Calu3 (cell line): Measurements from ENCODE around the gene CMPK1. TPM values are rescaled to one million over a fixed set of nuclear protein-coding genes. Genes with fewer than 3 reads are reported as not detected.

Source experiments
- BruUV-seq: library from RNA; stranded (reverse); fragments of 400-500 nt; replicated peaks from 2 replicates; lab custom pipeline; 2021; lab: Mats Ljungman, UMichigan
- CTCF ChIA-PET: fragments of 300-600 bp; sonication (Branson Sonifier 250); formaldehyde crosslinking; loops from one replicate; lab custom pipeline; 2022; ENCODE audit warnings: antibody characterized with exemption; lab: Charles Lee
- DNase-seq: peaks from one replicate; pipeline ENCODE4 v3.0.0; 2022
- H3K27ac Mint-ChIP-seq: one replicate; pipeline ENCODE4 v1.8.0; 2022; ENCODE audit warnings: mixed read lengths; ENCODE audit not compliant: unreplicated experiment
- H3K27me3 Mint-ChIP-seq: one replicate; pipeline ENCODE4 v1.8.0; 2022; ENCODE audit warnings: mixed read lengths; ENCODE audit not compliant: unreplicated experiment
- H3K36me3 Mint-ChIP-seq: one replicate; pipeline ENCODE4 v1.8.0; 2022; ENCODE audit warnings: mild to moderate bottlenecking, moderate library complexity, mixed read lengths; ENCODE audit not compliant: insufficient read depth, unreplicated experiment
- H3K4me1 Mint-ChIP-seq: one replicate; pipeline ENCODE4 v1.8.0; 2022; ENCODE audit warnings: mild to moderate bottlenecking, low read depth, mixed read lengths; ENCODE audit not compliant: unreplicated experiment
- H3K4me3 Mint-ChIP-seq: one replicate; pipeline ENCODE4 v1.8.0; 2022; ENCODE audit warnings: mild to moderate bottlenecking, low read depth, moderate library complexity, mixed read lengths; ENCODE audit not compliant: unreplicated experiment
- H3K9me3 Mint-ChIP-seq: one replicate; pipeline ENCODE4 v1.8.0; 2022; ENCODE audit warnings: low read depth, mixed read lengths; ENCODE audit not compliant: unreplicated experiment
- intact Hi-C: fragments of 100-400 bp; cut with micrococcal nuclease; formaldehyde crosslinking; loops from one replicate; pipeline ENCODE4 v1.10.0; 2022; ENCODE audit not compliant: unreplicated experiment
- total RNA-seq: library from RNA; stranded (reverse); gene quantifications from 2 replicates; pipeline ENCODE4 v1.2.3, GENCODE V29; 2022
- TF ChIP-seq, protein P1 (sequence below): fragments of 200-600 bp; IDR thresholded peaks from one replicate; pipeline ENCODE4 v1.8.0; 2022; ENCODE audit warnings: antibody characterized with exemption; ENCODE audit not compliant: unreplicated experiment

Gene CMPK1
- total RNA-seq, 1 experiment from 2014 or later: 162 TPM

DNA sequence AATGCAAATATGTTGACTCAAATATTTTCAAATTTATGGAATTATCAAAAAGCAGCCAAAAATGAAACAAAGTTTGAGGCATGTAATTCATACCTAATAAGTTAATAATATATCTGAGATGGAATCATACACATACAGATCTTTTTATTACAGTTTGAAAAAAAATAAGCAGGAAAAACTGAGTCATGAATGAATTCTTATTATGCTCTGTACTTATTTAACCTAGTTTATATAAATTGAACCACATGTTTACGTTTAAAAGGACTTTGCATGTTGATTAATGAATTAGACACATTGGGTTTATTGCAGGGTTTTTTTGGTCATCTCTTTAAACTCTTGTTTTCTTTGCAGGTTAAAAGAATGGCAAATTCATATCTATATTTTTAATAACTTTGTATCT is 40.9 kb downstream of the CMPK1 start:
- Mint-ChIP-seq H3K27me3 (no peaks in the 10 kb centered on the region), H3K9me3 (no peaks in the 10 kb centered on the region), H3K36me3 (peaks cover 66% of the 10 kb centered on the region), H3K4me3 (no peak overlapping the region), H3K27ac (no peak overlapping the region), H3K4me1 (no peaks in the 10 kb centered on the region)
- DNase-seq: no peak
- BruUV-seq: no TSS peak
- CTCF ChIA-PET: no interaction called here
- TF ChIP-seq, protein P1, sequence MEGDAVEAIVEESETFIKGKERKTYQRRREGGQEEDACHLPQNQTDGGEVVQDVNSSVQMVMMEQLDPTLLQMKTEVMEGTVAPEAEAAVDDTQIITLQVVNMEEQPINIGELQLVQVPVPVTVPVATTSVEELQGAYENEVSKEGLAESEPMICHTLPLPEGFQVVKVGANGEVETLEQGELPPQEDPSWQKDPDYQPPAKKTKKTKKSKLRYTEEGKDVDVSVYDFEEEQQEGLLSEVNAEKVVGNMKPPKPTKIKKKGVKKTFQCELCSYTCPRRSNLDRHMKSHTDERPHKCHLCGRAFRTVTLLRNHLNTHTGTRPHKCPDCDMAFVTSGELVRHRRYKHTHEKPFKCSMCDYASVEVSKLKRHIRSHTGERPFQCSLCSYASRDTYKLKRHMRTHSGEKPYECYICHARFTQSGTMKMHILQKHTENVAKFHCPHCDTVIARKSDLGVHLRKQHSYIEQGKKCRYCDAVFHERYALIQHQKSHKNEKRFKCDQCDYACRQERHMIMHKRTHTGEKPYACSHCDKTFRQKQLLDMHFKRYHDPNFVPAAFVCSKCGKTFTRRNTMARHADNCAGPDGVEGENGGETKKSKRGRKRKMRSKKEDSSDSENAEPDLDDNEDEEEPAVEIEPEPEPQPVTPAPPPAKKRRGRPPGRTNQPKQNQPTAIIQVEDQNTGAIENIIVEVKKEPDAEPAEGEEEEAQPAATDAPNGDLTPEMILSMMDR: no peak
- intact Hi-C loops: no loop called here

DNA sequence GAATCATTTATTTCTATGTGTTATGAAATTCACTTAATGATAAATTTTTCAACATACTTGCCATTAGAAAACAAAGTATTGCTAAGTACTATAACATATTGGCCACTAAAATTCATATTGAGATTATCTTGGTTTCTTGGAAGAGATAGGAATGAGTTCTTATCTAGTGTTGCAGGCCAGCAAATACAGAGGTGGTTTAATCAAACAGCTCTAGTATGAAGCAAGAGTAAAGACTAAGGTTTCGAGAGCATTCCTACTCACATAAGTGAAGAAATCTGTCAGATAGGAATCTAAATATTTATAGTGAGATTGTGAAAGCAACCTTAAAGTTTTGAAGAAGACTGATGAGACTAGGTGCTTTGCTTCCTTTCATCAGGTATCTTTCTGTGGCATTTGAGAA is 44.6 kb downstream of the CMPK1 start:
- DNase-seq: no peak
- TSS peak; percentile 39 for BruUV-seq
- H3K4me1 Mint-ChIP-seq: no peaks in the 10 kb centered on the region
- H3K27ac Mint-ChIP-seq: no peak overlapping the region
- H3K9me3 Mint-ChIP-seq: no peaks in the 10 kb centered on the region
- intact Hi-C loops: no loop called here
- H3K36me3 Mint-ChIP-seq: peaks cover 50% of the 10 kb centered on the region
- TF ChIP-seq, protein P1: no peak
- H3K4me3 Mint-ChIP-seq: no peak overlapping the region
- no peaks in the 10 kb centered on the region for H3K27me3 Mint-ChIP-seq
- CTCF ChIA-PET: no interaction called here

DNA sequence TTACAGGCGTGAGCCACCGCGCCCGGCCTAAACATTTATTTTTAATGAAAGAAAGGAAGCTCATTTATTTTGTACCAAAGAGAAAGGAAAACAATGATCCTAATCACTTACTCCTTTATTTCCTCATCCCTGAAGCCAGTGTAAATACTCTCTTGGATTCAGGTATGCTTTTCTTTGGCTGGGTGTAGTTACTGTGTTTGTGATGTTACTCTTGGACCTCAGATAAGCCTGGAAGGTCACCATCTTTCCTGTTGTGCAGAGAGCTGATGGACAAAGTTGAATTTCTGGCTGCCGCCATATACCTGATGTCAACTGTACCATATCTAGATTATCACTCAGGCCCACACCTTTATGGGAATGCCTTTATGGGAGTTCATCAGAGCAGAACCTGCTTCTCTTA is 47.1 kb downstream of the CMPK1 start:
- H3K36me3 Mint-ChIP-seq: peaks cover 46% of the 10 kb centered on the region
- no TSS peak for BruUV-seq
- no peak overlapping the region for H3K27ac Mint-ChIP-seq
- intact Hi-C loops: no loop called here
- H3K27me3 Mint-ChIP-seq: no peaks in the 10 kb centered on the region
- TF ChIP-seq, protein P1: no peak
- H3K9me3 Mint-ChIP-seq: no peaks in the 10 kb centered on the region
- no peaks in the 10 kb centered on the region for H3K4me1 Mint-ChIP-seq
- no peak for DNase-seq
- no peak overlapping the region for H3K4me3 Mint-ChIP-seq
- CTCF ChIA-PET: no interaction called here

DNA sequence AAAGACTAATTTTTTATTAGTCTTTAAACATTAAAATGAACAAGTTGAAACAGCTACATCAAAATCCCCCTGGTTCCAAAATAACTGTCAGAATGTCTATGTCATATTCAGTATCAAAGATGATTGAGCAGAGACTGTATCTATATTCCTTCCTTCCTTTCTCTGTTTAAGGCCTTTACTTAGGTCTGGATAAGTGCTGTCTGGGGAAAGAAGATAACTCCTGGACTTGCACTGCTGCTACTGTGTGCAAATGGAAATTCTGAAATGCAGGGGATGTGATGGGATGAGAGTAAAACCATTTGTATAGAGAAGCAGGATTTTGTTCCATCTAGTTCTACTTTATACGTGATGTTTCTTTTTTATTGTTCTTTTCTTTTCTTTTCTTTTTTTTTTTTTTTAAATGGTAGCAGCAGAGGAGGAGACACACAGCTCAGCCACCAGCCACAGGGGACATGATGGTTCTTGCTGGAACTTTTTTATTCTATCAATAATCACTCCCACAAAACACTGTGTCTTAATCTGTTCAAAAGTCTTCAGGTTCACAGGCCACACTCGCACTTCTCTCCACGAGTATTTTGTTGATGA is 48.9 kb downstream of the CMPK1 start:
- no peak overlapping the region for H3K27ac Mint-ChIP-seq
- intact Hi-C loops: no loop called here
- peaks cover 46% of the 10 kb centered on the region for H3K36me3 Mint-ChIP-seq
- H3K4me1 Mint-ChIP-seq: no peaks in the 10 kb centered on the region
- no peaks in the 10 kb centered on the region for H3K9me3 Mint-ChIP-seq
- H3K27me3 Mint-ChIP-seq: peaks cover 4% of the 10 kb centered on the region
- no TSS peak for BruUV-seq
- H3K4me3 Mint-ChIP-seq: no peak overlapping the region
- TF ChIP-seq, protein P1: no peak
- no peak for DNase-seq
- CTCF ChIA-PET: no interaction called here
